Subcutaneous adipose tissue (tissue), 4 donors: Measurements from ENCODE around the gene SH2D5. TPM values are rescaled to one million over a fixed set of nuclear protein-coding genes. Genes with fewer than 3 reads are reported as not detected.

Experiments used
- total RNA-seq, 4 donors: library from RNA; depleted of rRNA; stranded (reverse); fragments of >200 nt; gene quantifications; one replicate each; pipeline ENCODE4 v1.1.0, GENCODE V29; 2016
- TF ChIP-seq, protein P1 (sequence below): fragments of 450-650 bp; IDR thresholded peaks from one replicate; pipeline ENCODE4 v1.5.1; 2016; ENCODE audit warnings: low read depth, mild to moderate bottlenecking, control low read depth, antibody characterized with exemption, moderate library complexity

Gene SH2D5
- total RNA-seq, 4 donors from 2014 or later: not detected

DNA sequence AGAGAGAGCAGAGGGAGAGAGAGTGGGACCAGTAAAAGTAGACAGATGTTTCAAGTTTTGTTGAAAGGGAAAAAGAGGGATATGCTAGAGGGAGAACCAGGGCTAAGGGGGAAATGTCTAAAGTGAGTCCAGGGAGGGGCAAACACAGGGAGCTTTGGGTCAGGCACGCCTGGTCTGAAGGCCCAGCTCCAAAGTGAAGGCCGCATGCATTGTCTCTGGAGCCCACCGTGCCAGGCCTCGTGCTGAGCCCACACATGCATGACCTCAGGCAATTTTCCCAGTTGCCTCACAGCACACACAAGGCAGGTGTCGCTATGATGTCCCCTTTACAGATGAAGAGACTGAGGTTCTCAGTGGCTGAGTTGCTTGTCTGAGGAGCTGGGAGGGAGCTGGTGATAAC, 30.7 kb downstream of the SH2D5 start:
- TF ChIP-seq, protein P1, sequence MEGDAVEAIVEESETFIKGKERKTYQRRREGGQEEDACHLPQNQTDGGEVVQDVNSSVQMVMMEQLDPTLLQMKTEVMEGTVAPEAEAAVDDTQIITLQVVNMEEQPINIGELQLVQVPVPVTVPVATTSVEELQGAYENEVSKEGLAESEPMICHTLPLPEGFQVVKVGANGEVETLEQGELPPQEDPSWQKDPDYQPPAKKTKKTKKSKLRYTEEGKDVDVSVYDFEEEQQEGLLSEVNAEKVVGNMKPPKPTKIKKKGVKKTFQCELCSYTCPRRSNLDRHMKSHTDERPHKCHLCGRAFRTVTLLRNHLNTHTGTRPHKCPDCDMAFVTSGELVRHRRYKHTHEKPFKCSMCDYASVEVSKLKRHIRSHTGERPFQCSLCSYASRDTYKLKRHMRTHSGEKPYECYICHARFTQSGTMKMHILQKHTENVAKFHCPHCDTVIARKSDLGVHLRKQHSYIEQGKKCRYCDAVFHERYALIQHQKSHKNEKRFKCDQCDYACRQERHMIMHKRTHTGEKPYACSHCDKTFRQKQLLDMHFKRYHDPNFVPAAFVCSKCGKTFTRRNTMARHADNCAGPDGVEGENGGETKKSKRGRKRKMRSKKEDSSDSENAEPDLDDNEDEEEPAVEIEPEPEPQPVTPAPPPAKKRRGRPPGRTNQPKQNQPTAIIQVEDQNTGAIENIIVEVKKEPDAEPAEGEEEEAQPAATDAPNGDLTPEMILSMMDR: no peak

DNA sequence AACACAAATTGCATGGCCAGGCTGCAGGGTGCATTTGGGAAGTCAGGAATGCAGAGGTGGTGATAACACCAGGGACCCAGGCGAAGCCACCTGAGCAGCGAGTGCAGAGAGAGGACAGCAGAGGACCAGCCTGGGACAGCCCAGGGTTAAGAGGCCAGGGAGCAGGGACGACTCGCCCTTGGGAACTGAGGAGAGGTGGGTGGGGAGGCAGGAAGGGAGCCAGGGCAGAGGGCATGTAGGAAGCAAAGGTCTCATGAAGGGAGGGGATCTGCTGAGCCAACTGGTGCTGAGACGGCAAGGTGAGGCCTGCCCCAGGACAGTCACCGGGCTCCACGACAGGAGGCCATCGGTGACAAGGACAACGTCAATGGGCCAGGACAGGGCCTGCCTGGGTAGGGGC, 31.1 kb downstream of the SH2D5 start:
- TF ChIP-seq, protein P1: no peak

DNA sequence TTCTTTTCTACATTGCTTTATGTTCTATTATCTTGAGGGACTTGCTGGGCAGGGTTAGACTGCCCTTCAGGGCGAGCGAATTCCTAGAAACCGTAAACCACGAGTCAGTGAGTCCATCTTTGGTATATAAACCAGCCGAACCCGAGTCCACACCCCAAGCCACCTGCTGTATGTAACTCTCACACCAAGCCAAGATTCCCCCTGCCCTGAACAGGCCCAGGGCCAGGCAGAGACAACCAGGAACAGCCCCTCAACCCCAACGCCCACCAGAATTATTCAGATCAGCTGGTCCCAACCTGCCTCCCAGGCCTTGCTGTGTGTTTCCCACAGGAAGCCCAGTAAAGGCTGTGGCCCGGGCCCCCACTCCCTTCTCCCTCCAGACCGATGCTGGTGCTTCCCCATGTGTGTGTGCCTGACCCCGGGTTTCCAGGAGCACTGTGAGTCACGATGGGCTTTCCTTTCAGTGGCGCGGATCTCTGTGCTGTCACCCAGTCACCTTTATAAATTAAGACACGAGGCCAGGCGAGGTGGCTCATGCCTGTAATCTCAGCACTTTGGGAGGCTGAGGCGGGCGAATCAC, 31.8 kb downstream of the SH2D5 start:
- TF ChIP-seq, protein P1: no peak

DNA sequence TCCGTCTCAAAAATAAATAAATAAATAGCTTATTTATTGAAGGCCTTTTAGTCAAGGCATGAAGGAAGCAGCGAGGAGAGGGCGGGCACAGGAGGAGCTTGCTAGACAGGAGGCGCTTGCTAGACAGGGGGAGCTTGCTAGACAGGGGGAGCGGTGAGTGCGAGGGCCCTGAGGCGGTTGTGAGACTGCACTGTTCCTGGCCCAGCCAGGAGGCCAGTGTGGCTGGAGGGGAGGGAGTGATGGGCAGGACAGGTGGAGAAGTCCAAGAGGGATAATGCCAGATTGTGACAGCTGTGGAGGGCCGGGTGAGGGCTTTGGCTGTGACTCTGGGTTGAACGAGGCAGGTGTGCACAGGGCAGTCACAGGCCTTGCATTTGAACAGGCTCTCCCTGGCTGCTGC, 32.9 kb downstream of the SH2D5 start:
- TF ChIP-seq, protein P1: no peak

DNA sequence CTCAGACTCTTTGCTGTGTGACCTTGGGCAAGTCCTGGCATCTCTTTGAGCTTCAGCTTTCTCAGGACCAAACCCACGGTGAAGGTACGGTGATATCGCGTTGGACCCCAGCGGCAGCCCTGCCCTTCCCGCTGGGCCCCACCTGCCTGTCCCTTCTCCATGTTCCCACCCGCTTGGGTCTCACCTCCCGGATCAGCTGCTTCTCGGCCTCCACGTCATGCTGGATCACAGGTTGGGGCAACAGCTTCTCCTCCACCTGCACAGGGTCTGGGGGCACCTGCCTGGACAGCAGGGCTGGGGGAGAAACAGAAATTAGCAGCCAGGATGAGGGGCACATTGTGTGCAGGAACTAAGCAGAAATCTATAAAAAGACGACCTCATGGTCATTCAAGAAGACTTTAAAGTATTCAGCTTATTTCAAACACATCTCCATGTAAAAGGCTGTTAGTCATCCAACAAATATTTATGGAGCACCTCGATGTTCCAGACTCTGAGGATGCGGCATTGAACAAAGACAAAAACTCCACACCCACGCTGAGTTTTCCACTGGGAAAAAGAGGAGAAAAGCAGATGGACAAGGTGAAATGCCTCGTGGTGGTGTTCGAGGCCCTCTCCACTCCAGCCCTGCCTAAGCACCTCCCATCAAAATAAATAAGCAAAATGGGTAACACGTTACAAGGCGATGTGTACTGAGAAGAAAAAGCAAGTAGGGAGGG, 34.1 kb downstream of the SH2D5 start:
- TF ChIP-seq, protein P1: no peak

DNA sequence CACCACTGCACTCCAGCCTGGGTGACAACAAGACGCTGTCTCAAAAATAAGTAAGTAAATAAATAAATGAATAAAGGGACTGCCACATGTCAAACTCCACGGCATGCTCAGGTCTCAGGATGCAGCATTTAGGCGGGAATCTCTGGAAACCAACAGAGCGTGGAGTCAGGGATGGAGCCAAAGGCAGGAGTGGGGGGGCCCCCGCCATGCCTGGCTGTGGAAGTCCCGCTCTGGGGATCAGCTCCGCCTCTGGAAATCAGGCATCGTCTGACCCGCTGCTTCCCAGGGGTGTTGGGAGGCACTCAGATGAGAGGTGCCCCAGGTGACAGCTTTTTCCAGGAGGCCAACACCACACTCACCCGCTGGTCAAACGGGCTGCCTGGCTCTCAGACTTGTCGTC, 34.9 kb downstream of the SH2D5 start:
- TF ChIP-seq, protein P1: no peak

DNA sequence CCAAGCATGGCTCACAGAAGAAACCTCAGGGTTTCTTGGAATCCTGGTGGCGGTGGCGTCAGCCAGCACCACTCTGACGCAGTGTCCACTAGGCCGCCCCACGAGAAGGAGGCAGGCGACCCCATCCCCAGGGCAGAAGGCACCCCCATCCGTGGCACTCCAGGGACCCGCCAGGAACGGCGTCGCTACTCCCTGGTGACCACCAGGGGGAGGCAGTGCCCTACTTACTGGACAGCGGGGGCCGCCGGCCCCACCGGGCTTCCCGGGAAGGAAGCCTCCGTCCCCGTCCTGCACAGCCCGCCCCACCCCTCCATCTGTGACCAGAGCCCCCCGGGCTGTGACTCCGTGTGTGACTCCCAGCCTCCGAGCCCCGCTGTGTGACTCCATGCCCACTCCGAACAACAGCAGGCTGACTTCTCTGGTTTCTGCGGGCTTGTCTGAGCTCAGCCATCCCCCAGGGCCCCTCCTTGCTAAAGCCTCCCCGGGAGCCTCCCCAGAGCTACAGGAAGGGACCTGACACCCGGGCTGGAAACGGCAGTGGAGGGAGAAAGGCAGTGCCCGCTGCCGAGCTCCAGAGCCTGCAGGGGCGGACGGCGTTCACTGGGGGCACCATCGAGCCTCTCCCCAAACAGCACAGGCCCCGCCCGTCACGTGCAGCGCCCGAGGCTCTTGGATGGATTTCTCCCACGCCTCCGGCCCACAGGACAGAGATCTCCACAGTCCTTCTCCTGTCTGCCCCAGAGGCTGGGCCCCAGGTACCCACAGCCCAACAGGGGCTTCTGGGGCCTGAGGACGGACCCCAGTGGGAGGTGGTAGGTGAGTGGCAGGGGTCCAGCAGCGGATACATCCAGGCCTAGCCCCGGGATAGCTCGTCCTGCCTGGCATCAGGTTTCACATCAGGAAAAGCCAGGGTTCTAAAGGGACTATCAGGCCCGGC, 35.8 kb downstream of the SH2D5 start:
- TF ChIP-seq, protein P1: no peak
